ENCODE results near the gene PCNX3. TPM values are rescaled to one million over a fixed set of nuclear protein-coding genes. Genes with fewer than 3 reads are reported as not detected.
A peak's percentile ranks its signal among the peaks of the same experiment; 100 is the strongest.

PCNX3 gene
- total and polyA plus RNA-seq, 2 of the 13 experiments (the other 11 are each of a cell fraction or from before 2014, with no cell fraction given) = 16.2 to 23.0 TPM

GRCh38 chr11:65569973-65570918 lies 45.3 kb upstream of the PCNX3 start, which contains the start of gene ZNRD2 (continued):
- TF ChIP-seq AHDC1 (CRISPR knock-in tag; IDR thresholded peaks at IDR 0.05; ENCODE audit: borderline replicate concordance) (no peak), ZBTB42 (CRISPR knock-in tag; IDR thresholded peaks at IDR 0.05) (no peak; the same call in 1 of the 2 replicates), ZNF263 (CRISPR knock-in tag; IDR thresholded peaks at IDR 0.05) (no peak), PAXIP1 (CRISPR knock-in tag; conservative IDR thresholded peaks at IDR 0.05) (peak; percentile 72), ZBTB38 (CRISPR knock-in tag; IDR thresholded peaks at IDR 0.05) (peak; percentile 73), ZSCAN29 (CRISPR knock-in tag; conservative IDR thresholded peaks at IDR 0.05) (peak; percentile 84), SP1 (IDR thresholded peaks at IDR 0.05) (peak; percentile 90), SP1 (CRISPR knock-in tag; IDR thresholded peaks at IDR 0.05) (peak; percentile 100), JARID2 (CRISPR knock-in tag; IDR thresholded peaks at IDR 0.05; ENCODE audit: insufficient replicate concordance) (peak; percentile 34), PAX8 (CRISPR knock-in tag; IDR thresholded peaks at IDR 0.05; ENCODE audit: borderline replicate concordance) (0 out of 2 replicates have a peak, but pooled peaks have one; percentile 76), PRDM15 (CRISPR knock-in tag; IDR thresholded peaks at IDR 0.05) (peak; percentile 54; the same call in 1 of the 2 replicates), RBAK (CRISPR knock-in tag; IDR thresholded peaks at IDR 0.05) (peak; percentile 41; the same call in 1 of the 2 replicates), TOPORS (CRISPR knock-in tag; IDR thresholded peaks at IDR 0.05) (0 out of 2 replicates have a peak, but pooled peaks have one; percentile 28), CENPX (CRISPR knock-in tag; IDR thresholded peaks at IDR 0.05) (no peak), IKZF4 (CRISPR knock-in tag; IDR thresholded peaks at IDR 0.05; ENCODE audit: borderline replicate concordance, low read depth, not compliant biosample characterization) (peak; percentile 78)
